ENCODE results near the gene TICAM1.
A peak's percentile ranks its signal among the peaks of the same experiment; 100 is the strongest.

Gene TICAM1

GRCh38 chr19:4773047-4773640, 58.4 kb downstream of the TICAM1 start:
- DNase-seq (ENCODE audit: low read depth in 1 of 2, low spot score in 1 of 2) = no peak

GRCh38 chr19:4772566-4772965, 58.9 kb downstream of the TICAM1 start:
- DNase-seq (ENCODE audit: low read depth in 1 of 2, low spot score in 1 of 2) = no peak

- peak; percentile 47 to 60 for DNase-seq (ENCODE audit: low read depth in 1 of 2, low spot score in 1 of 2)
These were observed 62.4 kb downstream of the TICAM1 start for GRCh38 chr19:4768934-4769777.
